ENCODE results near the gene PLA2G4E. TPM values are rescaled to one million over a fixed set of nuclear protein-coding genes. Genes with fewer than 3 reads are reported as not detected.

PLA2G4E gene
- total RNA-seq, 1 experiment from 2014 or later, result 1.8 TPM

DNA sequence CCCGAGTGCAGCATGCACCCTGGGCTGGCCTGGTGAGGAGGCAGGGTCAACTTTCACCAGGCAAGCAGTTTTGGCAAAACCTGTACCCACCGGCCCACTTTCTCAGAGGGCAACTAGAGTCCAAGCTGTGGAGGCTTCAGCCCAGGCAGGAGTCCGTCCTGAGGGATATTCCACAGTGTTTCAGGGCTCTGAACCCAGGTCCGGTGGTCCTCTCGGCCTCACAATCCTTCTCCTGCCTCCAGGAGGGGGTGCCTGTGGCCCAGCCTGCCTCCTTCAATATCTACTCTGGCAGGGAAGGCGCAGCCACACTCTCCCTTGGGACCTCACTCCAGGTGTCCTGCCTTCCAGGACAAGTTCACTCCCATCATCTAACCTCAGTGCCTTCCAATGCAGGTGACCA is 3.9 kb downstream of the PLA2G4E start:
- H3K9me3 ChIP-seq, result peaks cover 6% of the 10 kb centered on the region; the same call in 1 of the 2 replicates
- no peak overlapping the region for H3K4me3 ChIP-seq (ENCODE audit: low read depth, low read length)
- Mint-ChIP-seq H3K9me3 (ENCODE audit: unreplicated experiment) (no peaks in the 10 kb centered on the region), H3K36me3 (ENCODE audit: insufficient read depth, unreplicated experiment) (peaks cover 8% of the 10 kb centered on the region), H3K27ac (ENCODE audit: unreplicated experiment) (peak overlapping the region; percentile 51), H3K4me3 (ENCODE audit: unreplicated experiment) (no peak overlapping the region), H3K4me1 (ENCODE audit: low read depth, unreplicated experiment) (peaks cover 19% of the 10 kb centered on the region), H3K27me3 (ENCODE audit: insufficient read depth, unreplicated experiment) (no peaks in the 10 kb centered on the region)
- POLR2A ChIA-PET, result no interaction called here
- CTCF ChIA-PET, result interaction anchor here (0.7 kb wide), 1 partner anchor 471 kb away, joined by 3 read pairs; no protein-coding TSS in a partner anchor
- H3K27me3 ChIP-seq (replicated peaks; ENCODE audit: control insufficient read depth, insufficient read depth, low read length), result no peaks in the 10 kb centered on the region
- peaks cover 21% of the 10 kb centered on the region for H3K4me1 ChIP-seq
- no peak for DNase-seq
- TF ChIP-seq, protein P1, sequence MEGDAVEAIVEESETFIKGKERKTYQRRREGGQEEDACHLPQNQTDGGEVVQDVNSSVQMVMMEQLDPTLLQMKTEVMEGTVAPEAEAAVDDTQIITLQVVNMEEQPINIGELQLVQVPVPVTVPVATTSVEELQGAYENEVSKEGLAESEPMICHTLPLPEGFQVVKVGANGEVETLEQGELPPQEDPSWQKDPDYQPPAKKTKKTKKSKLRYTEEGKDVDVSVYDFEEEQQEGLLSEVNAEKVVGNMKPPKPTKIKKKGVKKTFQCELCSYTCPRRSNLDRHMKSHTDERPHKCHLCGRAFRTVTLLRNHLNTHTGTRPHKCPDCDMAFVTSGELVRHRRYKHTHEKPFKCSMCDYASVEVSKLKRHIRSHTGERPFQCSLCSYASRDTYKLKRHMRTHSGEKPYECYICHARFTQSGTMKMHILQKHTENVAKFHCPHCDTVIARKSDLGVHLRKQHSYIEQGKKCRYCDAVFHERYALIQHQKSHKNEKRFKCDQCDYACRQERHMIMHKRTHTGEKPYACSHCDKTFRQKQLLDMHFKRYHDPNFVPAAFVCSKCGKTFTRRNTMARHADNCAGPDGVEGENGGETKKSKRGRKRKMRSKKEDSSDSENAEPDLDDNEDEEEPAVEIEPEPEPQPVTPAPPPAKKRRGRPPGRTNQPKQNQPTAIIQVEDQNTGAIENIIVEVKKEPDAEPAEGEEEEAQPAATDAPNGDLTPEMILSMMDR (IDR thresholded peaks at IDR 0.05; ENCODE audit: insufficient read depth in 1 of 2, low read depth in 1 of 2, low read length in 1 of 2, severe bottlenecking in 1 of 2, unreplicated experiment in 1 of 2), result no peak
- H3K36me3 ChIP-seq (ENCODE audit: control insufficient read depth, insufficient read depth, low read length), result no peaks in the 10 kb centered on the region
- intact Hi-C loops (cut with micrococcal nuclease; ENCODE audit: unreplicated experiment), result no loop called here
- BruUV-seq (replicated peaks), result no TSS peak

DNA sequence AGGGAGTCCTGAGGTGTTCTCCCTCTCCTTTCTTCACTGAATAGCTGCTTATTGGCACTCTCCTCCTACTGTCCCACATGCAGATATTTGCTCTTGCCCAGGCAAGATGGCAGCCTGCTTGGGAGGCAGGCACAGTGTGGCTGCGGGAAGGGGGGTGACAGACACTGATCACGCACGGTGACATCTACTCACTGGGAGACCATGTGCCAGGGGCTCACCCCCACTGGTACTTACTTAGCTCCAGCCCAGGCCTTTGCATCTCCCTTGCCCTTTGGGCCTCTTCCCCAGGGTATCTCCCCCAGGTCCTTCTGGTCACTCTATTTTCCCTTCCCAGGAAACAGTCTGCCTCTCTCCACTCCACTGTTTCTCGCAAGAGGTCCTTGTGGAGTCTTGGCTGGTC is 6.4 kb downstream of the PLA2G4E start:
- POLR2A ChIA-PET, result no interaction called here
- DNase-seq, result no peak
- no peak overlapping the region for H3K4me3 Mint-ChIP-seq (ENCODE audit: unreplicated experiment)
- H3K36me3 Mint-ChIP-seq (ENCODE audit: insufficient read depth, unreplicated experiment), result peaks cover 15% of the 10 kb centered on the region
- H3K27me3 Mint-ChIP-seq (ENCODE audit: insufficient read depth, unreplicated experiment), result no peaks in the 10 kb centered on the region
- TF ChIP-seq, protein P1 (IDR thresholded peaks at IDR 0.05; ENCODE audit: insufficient read depth in 1 of 2, low read depth in 1 of 2, low read length in 1 of 2, severe bottlenecking in 1 of 2, unreplicated experiment in 1 of 2), result no peak
- H3K36me3 ChIP-seq (ENCODE audit: control insufficient read depth, insufficient read depth, low read length), result no peaks in the 10 kb centered on the region
- H3K9me3 Mint-ChIP-seq (ENCODE audit: unreplicated experiment), result no peaks in the 10 kb centered on the region
- no peak overlapping the region for H3K4me3 ChIP-seq (ENCODE audit: low read depth, low read length)
- peaks cover 40% of the 10 kb centered on the region for H3K4me1 Mint-ChIP-seq (ENCODE audit: low read depth, unreplicated experiment)
- peak overlapping the region; percentile 29 for H3K27ac Mint-ChIP-seq (ENCODE audit: unreplicated experiment)
- BruUV-seq (replicated peaks), result no TSS peak
- H3K9me3 ChIP-seq, result no peaks in the 10 kb centered on the region
- intact Hi-C loops (cut with micrococcal nuclease; ENCODE audit: unreplicated experiment), result no loop called here
- H3K27me3 ChIP-seq (replicated peaks; ENCODE audit: control insufficient read depth, insufficient read depth, low read length), result no peaks in the 10 kb centered on the region
- H3K4me1 ChIP-seq, result peaks cover 46% of the 10 kb centered on the region
- CTCF ChIA-PET, result no interaction called here

DNA sequence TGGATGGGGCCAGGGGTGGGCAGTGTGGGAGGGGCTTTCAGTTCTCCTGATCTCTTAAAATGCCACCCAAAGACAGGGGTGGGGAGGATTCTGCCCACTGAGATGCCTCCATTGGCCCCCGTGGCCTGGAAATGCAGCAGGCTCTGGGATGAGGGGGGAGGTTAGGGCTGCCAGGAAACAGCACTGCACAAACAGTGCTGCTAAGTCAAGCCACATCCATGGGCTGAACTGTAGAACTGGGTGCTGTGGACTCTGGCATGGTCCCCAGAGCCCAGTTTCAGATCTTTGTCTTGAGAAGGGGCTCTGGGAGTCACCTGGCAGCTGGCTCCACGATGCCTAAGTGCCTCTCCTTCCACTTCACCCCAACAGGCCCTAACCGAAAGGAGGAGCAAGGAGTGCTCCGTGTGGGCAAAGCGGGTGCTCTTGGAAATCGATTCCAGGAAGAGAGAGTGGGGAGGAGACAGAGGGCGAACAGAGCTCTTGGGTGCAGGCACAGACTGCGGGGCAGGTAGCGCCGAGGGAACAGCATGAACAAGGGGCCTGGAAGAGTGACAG is 7.8 kb downstream of the PLA2G4E start:
- peak overlapping the region; percentile 91 for H3K27ac Mint-ChIP-seq (ENCODE audit: unreplicated experiment)
- no peaks in the 10 kb centered on the region for H3K27me3 ChIP-seq (replicated peaks; ENCODE audit: control insufficient read depth, insufficient read depth, low read length)
- BruUV-seq (replicated peaks), result no TSS peak
- H3K9me3 Mint-ChIP-seq (ENCODE audit: unreplicated experiment), result no peaks in the 10 kb centered on the region
- no peak for DNase-seq
- H3K9me3 ChIP-seq, result no peaks in the 10 kb centered on the region
- no peak overlapping the region for H3K4me3 ChIP-seq (ENCODE audit: low read depth, low read length)
- H3K4me1 Mint-ChIP-seq (ENCODE audit: low read depth, unreplicated experiment), result peaks cover 45% of the 10 kb centered on the region
- peak overlapping the region; percentile 68 for H3K4me3 Mint-ChIP-seq (ENCODE audit: unreplicated experiment)
- peaks cover 15% of the 10 kb centered on the region for H3K36me3 Mint-ChIP-seq (ENCODE audit: insufficient read depth, unreplicated experiment)
- peaks cover 57% of the 10 kb centered on the region for H3K4me1 ChIP-seq
- ChIA-PET POLR2A (interaction anchor here (0.5 to 1.0 kb wide), 2 partner anchors 33 to 74 kb away, joined by 3 read pairs; no protein-coding TSS in a partner anchor), CTCF (interaction anchor here (0.8 to 1.3 kb wide), 3 partner anchors 11 to 44 kb away, joined by 3 to 8 read pairs (median 6); no protein-coding TSS in a partner anchor)
- TF ChIP-seq, protein P1 (IDR thresholded peaks at IDR 0.05; ENCODE audit: insufficient read depth in 1 of 2, low read depth in 1 of 2, low read length in 1 of 2, severe bottlenecking in 1 of 2, unreplicated experiment in 1 of 2), result no peak
- intact Hi-C loops (cut with micrococcal nuclease; ENCODE audit: unreplicated experiment), result loop anchor here (1.0 kb wide), 2 partner anchors 33 to 44 kb away; no protein-coding TSS in a partner anchor
- H3K36me3 ChIP-seq (ENCODE audit: control insufficient read depth, insufficient read depth, low read length), result no peaks in the 10 kb centered on the region
- H3K27me3 Mint-ChIP-seq (ENCODE audit: insufficient read depth, unreplicated experiment), result no peaks in the 10 kb centered on the region

All from Caco-2 (cell line).